H9 (cell line): ENCODE measurements around the gene NDUFA1. TPM values are rescaled to one million over a fixed set of nuclear protein-coding genes. Genes with fewer than 3 reads are reported as not detected.

Experiments
- DNase-seq: peaks from one replicate; pipeline ENCODE4 v3.0.0-alpha.2; 2017
- H2AFZ ChIP-seq: one replicate; pipeline ENCODE4 v1.6.1; 2013; ENCODE audit warnings: mild to moderate bottlenecking, low read length, control low read depth, moderate library complexity
- H2AK5ac ChIP-seq: 2 replicates; pipeline ENCODE4 v1.6.1; 2013; ENCODE audit warnings: low read length, control low read depth, mixed read lengths; ENCODE audit not compliant: insufficient read length
- H2BK120ac ChIP-seq: one replicate; pipeline ENCODE4 v1.6.1; 2013; ENCODE audit warnings: low read depth, mild to moderate bottlenecking, low read length, control low read depth, inconsistent platforms; ENCODE audit not compliant: poor library complexity, severe bottlenecking
- H2BK12ac ChIP-seq: 2 replicates; pipeline ENCODE4 v1.6.1; 2013; ENCODE audit warnings: low read length, control low read depth, mixed read lengths, low read depth; ENCODE audit not compliant: insufficient read length
- H2BK15ac ChIP-seq: 2 replicates; pipeline ENCODE4 v1.6.1; 2013; ENCODE audit warnings: low read depth, low read length, control low read depth
- H2BK20ac ChIP-seq: one replicate; pipeline ENCODE4 v1.6.1; 2013; ENCODE audit warnings: low read depth, mild to moderate bottlenecking, low read length, control low read depth, inconsistent platforms; ENCODE audit not compliant: poor library complexity, severe bottlenecking
- H2BK5ac ChIP-seq: 2 replicates; pipeline ENCODE4 v1.6.1; 2013; ENCODE audit warnings: low read length, control low read depth, mixed read lengths; ENCODE audit not compliant: insufficient read length
- H3K14ac ChIP-seq: 2 replicates; pipeline ENCODE4 v1.6.1; 2013; ENCODE audit warnings: low read length, control low read depth; ENCODE audit not compliant: insufficient read depth
- H3K18ac ChIP-seq: 2 replicates; pipeline ENCODE4 v1.6.1; 2013; ENCODE audit warnings: low read depth, mild to moderate bottlenecking, mixed read lengths, low read length, control low read depth; ENCODE audit not compliant: insufficient read length
- H3K23ac ChIP-seq: 2 replicates; pipeline ENCODE4 v1.6.1; 2013; ENCODE audit warnings: low read length, control low read depth, mixed read lengths, low read depth; ENCODE audit not compliant: insufficient read length
- H3K23me2 ChIP-seq: 2 replicates; pipeline ENCODE4 v1.6.1; 2013; ENCODE audit warnings: low read depth, mild to moderate bottlenecking, mixed read lengths, low read length, control low read depth; ENCODE audit not compliant: insufficient read length, poor library complexity, severe bottlenecking
- H3K27ac ChIP-seq: 2 replicates; pipeline ENCODE4 v1.5.1; 2013; ENCODE audit warnings: low read length, control low read depth, mixed read lengths, low read depth; ENCODE audit not compliant: insufficient read length
- H3K27me3 ChIP-seq: 2 replicates; pipeline ENCODE4 v1.6.1; 2013; ENCODE audit warnings: low read length, control low read depth, inconsistent platforms; ENCODE audit not compliant: insufficient read depth
- H3K4ac ChIP-seq: 2 replicates; pipeline ENCODE4 v1.6.1; 2013; ENCODE audit warnings: low read depth, mild to moderate bottlenecking, control low read depth, inconsistent platforms, low read length, moderate library complexity
- H3K4me1 ChIP-seq: 2 replicates; pipeline ENCODE4 v1.6.1; 2013; ENCODE audit warnings: low read length, control low read depth, inconsistent platforms; ENCODE audit not compliant: insufficient read depth
- H3K4me2 ChIP-seq: 2 replicates; pipeline ENCODE4 v1.6.1; 2013; ENCODE audit warnings: low read length, control low read depth, mixed read lengths; ENCODE audit not compliant: insufficient read length, insufficient read depth
- H3K56ac ChIP-seq: 2 replicates; pipeline ENCODE4 v1.6.1; 2013; ENCODE audit warnings: low read depth, mild to moderate bottlenecking, mixed read lengths, low read length, control low read depth; ENCODE audit not compliant: insufficient read length
- H3K79me1 ChIP-seq: 2 replicates; pipeline ENCODE4 v1.6.1; 2013; ENCODE audit warnings: low read depth, mild to moderate bottlenecking, moderate library complexity, low read length, control low read depth, inconsistent platforms; ENCODE audit not compliant: insufficient read depth, poor library complexity, severe bottlenecking
- H3K79me2 ChIP-seq: 2 replicates; pipeline ENCODE4 v1.6.1; 2013; ENCODE audit warnings: low read length, control low read depth, inconsistent platforms; ENCODE audit not compliant: insufficient read depth
- H3K9ac ChIP-seq: 2 replicates; pipeline ENCODE4 v1.6.1; 2013; ENCODE audit warnings: low read length, control low read depth, mixed read lengths; ENCODE audit not compliant: insufficient read length; ENCODE audit errors: extremely low read depth
- H3K9me3 ChIP-seq: one replicate; pipeline ENCODE4 v1.6.1; 2013; ENCODE audit warnings: low read depth, low read length, inconsistent platforms; ENCODE audit not compliant: control insufficient read depth
- H3T11ph ChIP-seq: one replicate; pipeline ENCODE4 v1.6.1; 2013; ENCODE audit warnings: mild to moderate bottlenecking, low read length, control low read depth, inconsistent platforms
- H4K20me1 ChIP-seq: one replicate; pipeline ENCODE4 v1.6.1; 2013; ENCODE audit not compliant: control insufficient read depth, insufficient read length, insufficient read depth
- H4K5ac ChIP-seq: 2 replicates; pipeline ENCODE4 v1.6.1; 2013; ENCODE audit warnings: low read depth, mild to moderate bottlenecking, mixed read lengths, low read length, control low read depth; ENCODE audit not compliant: insufficient read length
- H4K8ac ChIP-seq: replicated peaks from 2 replicates; pipeline ENCODE4 v1.6.1; 2013; ENCODE audit warnings: low read length, control low read depth, mixed read lengths, low read depth; ENCODE audit not compliant: insufficient read length
- H4K91ac ChIP-seq: 2 replicates; pipeline ENCODE4 v1.6.1; 2013; ENCODE audit warnings: low read depth, mild to moderate bottlenecking, moderate library complexity, mixed read lengths, low read length, control low read depth; ENCODE audit not compliant: insufficient read length
- H3K27ac Mint-ChIP-seq, 3 experiments: 2 replicates in 2 of 3; 3 replicates in 1 of 3; pipeline ENCODE4 v1.8.0; 2020 to 2021; ENCODE audit warnings: mixed read lengths in 3 of 3, mild to moderate bottlenecking in 1 of 3, moderate library complexity in 1 of 3
- H3K27me3 Mint-ChIP-seq: 2 replicates; pipeline ENCODE4 v1.8.0; 2021; ENCODE audit warnings: low read depth, mild to moderate bottlenecking, moderate library complexity, mixed read lengths
- H3K36me3 Mint-ChIP-seq, 3 experiments: 2 replicates in 2 of 3; 3 replicates in 1 of 3; pipeline ENCODE4 v1.8.0; 2020 to 2021; ENCODE audit warnings: low read depth in 3 of 3, mixed read lengths in 3 of 3; ENCODE audit not compliant: insufficient read depth in 1 of 3
- H3K4me1 Mint-ChIP-seq, 2 experiments: 2 replicates each; pipeline ENCODE4 v1.8.0; 2020; ENCODE audit warnings: mixed read lengths in 2 of 2
- H3K4me3 Mint-ChIP-seq, 2 experiments: 2 replicates in 1 of 2; 3 replicates in 1 of 2; pipeline ENCODE4 v1.8.0; 2020 to 2021; ENCODE audit warnings: mild to moderate bottlenecking in 2 of 2, mixed read lengths in 2 of 2, moderate library complexity in 1 of 2
- H3K9me3 Mint-ChIP-seq, 2 experiments: 2 replicates in 1 of 2; 3 replicates in 1 of 2; pipeline ENCODE4 v1.8.0; 2020; ENCODE audit warnings: mild to moderate bottlenecking in 2 of 2, mixed read lengths in 2 of 2, moderate library complexity in 1 of 2
- WGBS: extraction: QIAGEN DNeasy Blood & Tissue Kit; methylation state at CpG from one replicate; pipeline ENCODE4 v1.1.7; 2013; ENCODE audit warnings: missing lambda C conversion rate, low lambda C conversion rate, mixed read lengths; ENCODE audit not compliant: insufficient read length; ENCODE audit errors: extremely low coverage; 5-methylcytosine and 5-hydroxymethylcytosine counted together
- total RNA-seq: library from RNA; stranded (reverse); gene quantifications from 2 replicates; pipeline ENCODE4 v1.2.1, GENCODE V29; 2021
- TF ChIP-seq, protein P1 (sequence below): fragments of 200-600 bp; sonication (generic); conservative IDR thresholded peaks from 3 replicates; pipeline ENCODE4 v1.8.0; 2021; ENCODE audit warnings: antibody characterized with exemption, mild to moderate bottlenecking

The NDUFA1 gene
- total RNA-seq, 1 experiment from 2014 or later: 69.4 TPM

DNA sequence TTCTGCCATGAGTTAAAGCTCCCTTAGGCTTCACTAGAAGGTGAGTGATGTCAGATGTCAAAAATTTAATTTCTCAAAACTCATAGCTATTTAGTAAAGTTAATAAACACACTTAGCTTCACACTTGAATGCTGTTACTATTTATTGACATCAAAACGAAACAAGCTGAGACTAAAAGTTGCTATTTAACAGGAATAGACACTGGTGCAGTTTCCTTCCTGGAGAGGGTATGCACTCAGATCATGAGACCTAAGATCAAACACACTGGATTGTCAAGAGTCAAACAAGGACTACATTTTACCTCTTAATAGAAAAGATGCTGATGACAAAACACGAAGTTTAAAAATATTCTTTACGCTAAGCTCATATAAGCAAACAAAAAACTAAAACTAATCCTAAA, 37.7 kb upstream of the NDUFA1 start:
- peaks cover 2% of the 10 kb centered on the region for H3K27me3 Mint-ChIP-seq
- no peaks in the 10 kb centered on the region for H3K79me2 ChIP-seq
- no peak overlapping the region for H4K5ac ChIP-seq
- WGBS: no CpG with 5 or more reads among the region's 3 CpGs
- H3K23ac ChIP-seq: no peak overlapping the region
- no peak overlapping the region for H3T11ph ChIP-seq
- DNase-seq: no peak
- H2BK15ac ChIP-seq: no peak overlapping the region
- H2BK20ac ChIP-seq: no peak overlapping the region
- no peak overlapping the region for H3K27ac ChIP-seq
- no peak overlapping the region for H2BK120ac ChIP-seq
- H4K20me1 ChIP-seq: no peaks in the 10 kb centered on the region
- no peak overlapping the region for H2AK5ac ChIP-seq
- no peak overlapping the region for H3K18ac ChIP-seq
- no peaks in the 10 kb centered on the region for H3K27me3 ChIP-seq
- H3K9me3 Mint-ChIP-seq: peaks cover 59 to 71% of the 10 kb centered on the region in 2 experiments
- no peak overlapping the region for H3K9ac ChIP-seq
- no peak overlapping the region for H2AFZ ChIP-seq
- no peak overlapping the region for H3K4ac ChIP-seq
- peaks cover 53 to 82% (median 77%) of the 10 kb centered on the region in 3 experiments for H3K36me3 Mint-ChIP-seq
- TF ChIP-seq, protein P1, sequence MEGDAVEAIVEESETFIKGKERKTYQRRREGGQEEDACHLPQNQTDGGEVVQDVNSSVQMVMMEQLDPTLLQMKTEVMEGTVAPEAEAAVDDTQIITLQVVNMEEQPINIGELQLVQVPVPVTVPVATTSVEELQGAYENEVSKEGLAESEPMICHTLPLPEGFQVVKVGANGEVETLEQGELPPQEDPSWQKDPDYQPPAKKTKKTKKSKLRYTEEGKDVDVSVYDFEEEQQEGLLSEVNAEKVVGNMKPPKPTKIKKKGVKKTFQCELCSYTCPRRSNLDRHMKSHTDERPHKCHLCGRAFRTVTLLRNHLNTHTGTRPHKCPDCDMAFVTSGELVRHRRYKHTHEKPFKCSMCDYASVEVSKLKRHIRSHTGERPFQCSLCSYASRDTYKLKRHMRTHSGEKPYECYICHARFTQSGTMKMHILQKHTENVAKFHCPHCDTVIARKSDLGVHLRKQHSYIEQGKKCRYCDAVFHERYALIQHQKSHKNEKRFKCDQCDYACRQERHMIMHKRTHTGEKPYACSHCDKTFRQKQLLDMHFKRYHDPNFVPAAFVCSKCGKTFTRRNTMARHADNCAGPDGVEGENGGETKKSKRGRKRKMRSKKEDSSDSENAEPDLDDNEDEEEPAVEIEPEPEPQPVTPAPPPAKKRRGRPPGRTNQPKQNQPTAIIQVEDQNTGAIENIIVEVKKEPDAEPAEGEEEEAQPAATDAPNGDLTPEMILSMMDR: no peak
- no peaks in the 10 kb centered on the region for H3K4me1 Mint-ChIP-seq
- no peaks in the 10 kb centered on the region for H3K23me2 ChIP-seq
- H3K4me1 ChIP-seq: no peaks in the 10 kb centered on the region
- no peak overlapping the region for H2BK12ac ChIP-seq
- no peak overlapping the region for H4K8ac ChIP-seq
- peaks cover 30% of the 10 kb centered on the region for H3K9me3 ChIP-seq
- no peaks in the 10 kb centered on the region for H3K79me1 ChIP-seq
- no peak overlapping the region for H3K4me2 ChIP-seq
- H3K27ac Mint-ChIP-seq: no peak overlapping the region
- no peak overlapping the region for H2BK5ac ChIP-seq
- H3K14ac ChIP-seq: no peak overlapping the region
- no peak overlapping the region for H3K56ac ChIP-seq
- no peak overlapping the region for H4K91ac ChIP-seq
- H3K4me3 Mint-ChIP-seq: no peak overlapping the region
